ENCODE data around the gene PDZD2.

GRCh38 chr5:32061236-32061635, 422.3 kb downstream of the PDZD2 start:
- TF ChIP-seq CTCF (IDR thresholded peaks at IDR 0.05) (no peak), POLR2A (IDR thresholded peaks at IDR 0.05) (no peak)

All from heart left ventricle (tissue), 13 donors.